SK-N-SH treated with all-trans-retinoic acid at 6 μM for 48 hours (cell line): ENCODE measurements around the gene RAC2.

Experiments used
- ATAC-seq: fragments of 200-7000 bp; cut with Tn5 transposase; 3 replicates; pipeline ENCODE4 v1.9.1; 2020; ENCODE audit warnings: mild to moderate bottlenecking, moderate library complexity
- CSDC2 ChIP-seq: fragments of 250-450 bp; sonication (Bioruptor Pico); IDR thresholded peaks from 2 replicates; pipeline ENCODE4 v1.5.0; 2020; ENCODE audit warnings: mild to moderate bottlenecking, moderate library complexity
- ESRRG ChIP-seq: fragments of 250-450 bp; sonication (Bioruptor Pico); IDR thresholded peaks from 2 replicates; pipeline ENCODE4 v1.6.1; 2021; ENCODE audit warnings: mild to moderate bottlenecking
- GLIS3 ChIP-seq: fragments of 250-450 bp; sonication (Bioruptor Pico); IDR thresholded peaks from 2 replicates; pipeline ENCODE4 v1.5.0; 2020; ENCODE audit warnings: mild to moderate bottlenecking, moderate library complexity
- ISL1 ChIP-seq: fragments of 250-450 bp; sonication (Bioruptor Pico); IDR thresholded peaks from 2 replicates; pipeline ENCODE4 v2.1.2; 2022; ENCODE audit warnings: mild to moderate bottlenecking, moderate library complexity
- OSR1 ChIP-seq: fragments of 250-450 bp; sonication (Bioruptor Pico); IDR thresholded peaks from 2 replicates; pipeline ENCODE4 v1.8.0; 2022; ENCODE audit warnings: moderate library complexity, mild to moderate bottlenecking, inconsistent platforms
- PATZ1 ChIP-seq: fragments of 250-450 bp; sonication (Bioruptor Pico); IDR thresholded peaks from 2 replicates; pipeline ENCODE4 v1.8.0; 2020; ENCODE audit warnings: mild to moderate bottlenecking, moderate library complexity, borderline replicate concordance
- POU6F1 ChIP-seq: fragments of 250-450 bp; sonication (Bioruptor Pico); IDR thresholded peaks from 2 replicates; pipeline ENCODE4 v1.8.0; 2021; ENCODE audit warnings: low read depth, mild to moderate bottlenecking, moderate library complexity, borderline replicate concordance
- TCF4 ChIP-seq: fragments of 250-450 bp; sonication (Bioruptor Pico); IDR thresholded peaks from 2 replicates; pipeline ENCODE4 v1.8.0; 2021; ENCODE audit warnings: mild to moderate bottlenecking, moderate library complexity, borderline replicate concordance
- TOX ChIP-seq: fragments of 250-450 bp; sonication (Bioruptor Pico); IDR thresholded peaks from 2 replicates; pipeline ENCODE4 v1.8.0; 2021; ENCODE audit warnings: mild to moderate bottlenecking, moderate library complexity, borderline replicate concordance
- ZC3H10 ChIP-seq: fragments of 250-450 bp; sonication (Bioruptor Pico); IDR thresholded peaks from 2 replicates; pipeline ENCODE4 v1.5.1; 2021; ENCODE audit warnings: mild to moderate bottlenecking, moderate library complexity
- ZFP3 ChIP-seq: fragments of 250-450 bp; sonication (Bioruptor Pico); IDR thresholded peaks from 2 replicates; pipeline ENCODE4 v1.5.0; 2020; ENCODE audit warnings: mild to moderate bottlenecking, moderate library complexity
- ZFP30 ChIP-seq: fragments of 450-650 bp; formaldehyde crosslinking; IDR thresholded peaks from 2 replicates; pipeline ENCODE4 v1.5.0; 2022; ENCODE audit warnings: mild to moderate bottlenecking, moderate library complexity
- ZNF565 ChIP-seq: fragments of 450-650 bp; formaldehyde crosslinking; conservative IDR thresholded peaks from 2 replicates; pipeline ENCODE4 v1.5.0; 2020; ENCODE audit warnings: low read depth, mild to moderate bottlenecking, moderate library complexity
- ZNF70 ChIP-seq: fragments of 450-650 bp; formaldehyde crosslinking; IDR thresholded peaks from 2 replicates; pipeline ENCODE4 v1.5.0; 2020; ENCODE audit warnings: mild to moderate bottlenecking, moderate library complexity
- ZNF8 ChIP-seq: fragments of 450-650 bp; formaldehyde crosslinking; IDR thresholded peaks from 2 replicates; pipeline ENCODE4 v1.5.0; 2020; ENCODE audit warnings: mild to moderate bottlenecking, moderate library complexity
- TF ChIP-seq, protein P1 (sequence below): fragments of 250-450 bp; sonication (Bioruptor Pico); IDR thresholded peaks from 2 replicates; pipeline ENCODE4 v1.5.0; 2020; ENCODE audit warnings: mild to moderate bottlenecking, moderate library complexity
- TF ChIP-seq, protein P2 (sequence below): fragments of 250-450 bp; sonication (Bioruptor Pico); IDR thresholded peaks from 2 replicates; pipeline ENCODE4 v1.5.1; 2021; ENCODE audit warnings: mild to moderate bottlenecking, moderate library complexity
- TF ChIP-seq, protein P3 (sequence below): fragments of 250-450 bp; sonication (Bioruptor Pico); IDR thresholded peaks from 2 replicates; pipeline ENCODE4 v1.5.1; 2020; ENCODE audit warnings: low read depth, mild to moderate bottlenecking, moderate library complexity

RAC2 gene

DNA sequence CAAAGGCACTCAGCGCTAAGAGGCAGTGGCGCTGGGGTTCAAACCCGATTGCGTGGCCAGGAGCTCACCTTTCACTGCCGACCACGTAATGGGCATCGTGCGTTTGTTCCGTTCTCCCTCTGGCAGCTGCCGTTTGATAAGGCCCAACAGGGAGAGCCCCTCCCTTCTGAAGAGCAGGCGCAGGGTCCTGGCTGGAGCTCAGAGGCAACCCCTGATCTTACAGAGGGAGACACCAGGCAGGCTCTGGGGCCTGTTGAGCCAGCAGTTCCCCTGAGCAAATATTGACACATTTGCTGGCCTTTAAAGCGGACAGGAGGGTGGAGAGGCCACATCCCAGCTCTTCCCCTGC lies 44.3 kb downstream of the RAC2 start:
- TF ChIP-seq ZFP30 (no peak), TCF4 (CRISPR knock-in tag) (no peak), OSR1 (CRISPR knock-in tag) (no peak), ZNF70 (CRISPR knock-in tag) (no peak), ISL1 (no peak), GLIS3 (CRISPR knock-in tag) (no peak), ZNF8 (no peak), PATZ1 (CRISPR knock-in tag) (no peak), TOX (CRISPR knock-in tag) (no peak), POU6F1 (no peak), ZNF565 (CRISPR knock-in tag) (no peak), ZFP3 (no peak), ZC3H10 (CRISPR knock-in tag) (no peak), CSDC2 (CRISPR knock-in tag) (no peak)
- TF ChIP-seq, protein P1, sequence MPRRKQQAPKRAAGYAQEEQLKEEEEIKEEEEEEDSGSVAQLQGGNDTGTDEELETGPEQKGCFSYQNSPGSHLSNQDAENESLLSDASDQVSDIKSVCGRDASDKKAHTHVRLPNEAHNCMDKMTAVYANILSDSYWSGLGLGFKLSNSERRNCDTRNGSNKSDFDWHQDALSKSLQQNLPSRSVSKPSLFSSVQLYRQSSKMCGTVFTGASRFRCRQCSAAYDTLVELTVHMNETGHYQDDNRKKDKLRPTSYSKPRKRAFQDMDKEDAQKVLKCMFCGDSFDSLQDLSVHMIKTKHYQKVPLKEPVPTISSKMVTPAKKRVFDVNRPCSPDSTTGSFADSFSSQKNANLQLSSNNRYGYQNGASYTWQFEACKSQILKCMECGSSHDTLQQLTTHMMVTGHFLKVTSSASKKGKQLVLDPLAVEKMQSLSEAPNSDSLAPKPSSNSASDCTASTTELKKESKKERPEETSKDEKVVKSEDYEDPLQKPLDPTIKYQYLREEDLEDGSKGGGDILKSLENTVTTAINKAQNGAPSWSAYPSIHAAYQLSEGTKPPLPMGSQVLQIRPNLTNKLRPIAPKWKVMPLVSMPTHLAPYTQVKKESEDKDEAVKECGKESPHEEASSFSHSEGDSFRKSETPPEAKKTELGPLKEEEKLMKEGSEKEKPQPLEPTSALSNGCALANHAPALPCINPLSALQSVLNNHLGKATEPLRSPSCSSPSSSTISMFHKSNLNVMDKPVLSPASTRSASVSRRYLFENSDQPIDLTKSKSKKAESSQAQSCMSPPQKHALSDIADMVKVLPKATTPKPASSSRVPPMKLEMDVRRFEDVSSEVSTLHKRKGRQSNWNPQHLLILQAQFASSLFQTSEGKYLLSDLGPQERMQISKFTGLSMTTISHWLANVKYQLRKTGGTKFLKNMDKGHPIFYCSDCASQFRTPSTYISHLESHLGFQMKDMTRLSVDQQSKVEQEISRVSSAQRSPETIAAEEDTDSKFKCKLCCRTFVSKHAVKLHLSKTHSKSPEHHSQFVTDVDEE (CRISPR knock-in tag), result no peak
- TF ChIP-seq, protein P2, sequence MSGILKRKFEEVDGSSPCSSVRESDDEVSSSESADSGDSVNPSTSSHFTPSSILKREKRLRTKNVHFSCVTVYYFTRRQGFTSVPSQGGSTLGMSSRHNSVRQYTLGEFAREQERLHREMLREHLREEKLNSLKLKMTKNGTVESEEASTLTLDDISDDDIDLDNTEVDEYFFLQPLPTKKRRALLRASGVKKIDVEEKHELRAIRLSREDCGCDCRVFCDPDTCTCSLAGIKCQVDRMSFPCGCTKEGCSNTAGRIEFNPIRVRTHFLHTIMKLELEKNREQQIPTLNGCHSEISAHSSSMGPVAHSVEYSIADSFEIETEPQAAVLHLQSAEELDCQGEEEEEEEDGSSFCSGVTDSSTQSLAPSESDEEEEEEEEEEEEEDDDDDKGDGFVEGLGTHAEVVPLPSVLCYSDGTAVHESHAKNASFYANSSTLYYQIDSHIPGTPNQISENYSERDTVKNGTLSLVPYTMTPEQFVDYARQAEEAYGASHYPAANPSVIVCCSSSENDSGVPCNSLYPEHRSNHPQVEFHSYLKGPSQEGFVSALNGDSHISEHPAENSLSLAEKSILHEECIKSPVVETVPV (CRISPR knock-in tag), result no peak
- TF ChIP-seq, protein P3, sequence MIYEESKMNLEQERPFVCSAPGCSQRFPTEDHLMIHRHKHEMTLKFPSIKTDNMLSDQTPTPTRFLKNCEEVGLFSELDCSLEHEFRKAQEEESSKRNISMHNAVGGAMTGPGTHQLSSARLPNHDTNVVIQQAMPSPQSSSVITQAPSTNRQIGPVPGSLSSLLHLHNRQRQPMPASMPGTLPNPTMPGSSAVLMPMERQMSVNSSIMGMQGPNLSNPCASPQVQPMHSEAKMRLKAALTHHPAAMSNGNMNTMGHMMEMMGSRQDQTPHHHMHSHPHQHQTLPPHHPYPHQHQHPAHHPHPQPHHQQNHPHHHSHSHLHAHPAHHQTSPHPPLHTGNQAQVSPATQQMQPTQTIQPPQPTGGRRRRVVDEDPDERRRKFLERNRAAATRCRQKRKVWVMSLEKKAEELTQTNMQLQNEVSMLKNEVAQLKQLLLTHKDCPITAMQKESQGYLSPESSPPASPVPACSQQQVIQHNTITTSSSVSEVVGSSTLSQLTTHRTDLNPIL (CRISPR knock-in tag), result no peak
- TF ChIP-seq, all 23 proteins: peak for 0
- no peak for ATAC-seq

DNA sequence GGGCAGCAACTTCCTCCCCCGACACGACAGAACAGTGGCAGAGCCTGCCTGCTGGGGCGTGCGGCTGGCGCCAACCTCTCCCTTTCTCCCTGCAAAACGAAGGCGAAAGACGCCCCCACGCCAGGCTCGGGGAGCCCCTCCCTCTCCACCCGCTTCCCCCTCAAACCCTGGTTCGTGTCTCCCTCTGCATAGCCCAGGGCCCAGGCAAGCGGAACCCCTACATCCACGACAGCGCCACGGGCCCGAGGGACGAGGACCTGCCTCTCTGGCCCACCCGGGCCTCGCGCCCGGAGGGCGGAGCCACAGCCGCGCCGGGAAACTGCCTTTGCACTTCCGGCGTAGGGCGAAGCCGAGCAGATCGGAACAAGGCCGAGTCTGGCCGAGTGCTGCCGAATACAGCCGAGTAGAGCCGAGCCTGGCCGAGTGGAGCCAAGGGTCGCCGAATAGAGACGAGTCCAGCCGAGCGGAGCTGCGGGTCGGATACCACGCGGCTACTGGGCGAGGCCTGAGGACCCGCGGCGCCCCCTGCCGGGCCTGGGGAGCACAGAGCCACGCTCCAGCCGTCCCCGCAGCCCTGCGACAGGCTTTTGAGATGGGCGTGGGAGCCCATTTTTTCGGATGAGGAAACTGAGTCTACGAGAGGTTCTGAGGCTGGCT lies 44.8 kb downstream of the RAC2 start:
- peak; percentile 94 for ATAC-seq

More for the DNA sequence above, 44.8 kb downstream of the RAC2 start:
- TF ChIP-seq ISL1, result no peak
- TF ChIP-seq GLIS3 (CRISPR knock-in tag), result no peak
- TF ChIP-seq PATZ1 (CRISPR knock-in tag), result no peak
- no peak for TF ChIP-seq ESRRG (CRISPR knock-in tag)
- TF ChIP-seq POU6F1, result no peak
- TF ChIP-seq ZC3H10 (CRISPR knock-in tag), result no peak
- 0 out of 2 replicates have a peak, but pooled peaks have one; percentile 56 for TF ChIP-seq CSDC2 (CRISPR knock-in tag)
- TF ChIP-seq, protein P2 (CRISPR knock-in tag), result no peak
- TF ChIP-seq ZFP30, result no peak
- peak; percentile 15; the same call in 1 of the 2 replicates for TF ChIP-seq ZFP3
